HCT116 (cell line): Measurements from ENCODE around the gene CUL4A. TPM values are rescaled to one million over a fixed set of nuclear protein-coding genes. Genes with fewer than 3 reads are reported as not detected.

Experiments used
- ATAC-seq: fragments of 200-7000 bp; cut with Tn5 transposase; 2 replicates; pipeline ENCODE4 v1.9.1; 2020; ENCODE audit warnings: mild to moderate bottlenecking, moderate library complexity
- BruUV-seq: library from RNA; stranded (reverse); fragments of 400-500 nt; replicated peaks from 2 replicates; lab custom pipeline; 2021; lab: Mats Ljungman, UMichigan
- CTCF ChIA-PET: fragments of 300-600 bp; sonication (Branson Sonifier 250); formaldehyde crosslinking; loops from one replicate; lab custom pipeline; 2021; ENCODE audit warnings: antibody characterized with exemption; lab: Charles Lee
- POLR2A ChIA-PET: fragments of 300-600, 350-600 bp; sonication (Branson Sonifier 250); formaldehyde crosslinking; loops from one replicate; lab custom pipeline; 2021; ENCODE audit warnings: antibody characterized with exemption; lab: Charles Lee
- RAD21 ChIA-PET, 2 experiments: fragments of 300-600 bp; sonication (Branson Sonifier 250); formaldehyde crosslinking; loops; one replicate each; lab custom pipeline; 2023; ENCODE audit warnings: low total read pairs in 2 of 2; ENCODE audit not compliant: uncharacterized antibody in 2 of 2, unreplicated experiment in 2 of 2, low non-redundant PET in 1 of 2; lab: Charles Lee
- DNase-seq: peaks from one replicate; pipeline ENCODE4 v3.0.0-alpha.2; 2010; ENCODE audit warnings: low read depth, low spot score
- H2AFZ ChIP-seq: fragments of 200-600 bp; shearing (Covaris generic), sonication (generic); 2 replicates; pipeline ENCODE4 v1.6.1; 2017; ENCODE audit warnings: low read depth, mixed run types, mixed read lengths, antibody characterized with exemption, low read length; ENCODE audit not compliant: poor library complexity, severe bottlenecking
- H3K27ac ChIP-seq: 2 replicates; pipeline ENCODE4 v1.5.1; 2012; ENCODE audit warnings: low read depth, low read length
- H3K27me3 ChIP-seq: fragments of 200-600 bp; sonication (generic); 2 replicates; pipeline ENCODE4 v1.6.1; 2016; ENCODE audit warnings: mixed run types, low read length, mixed read lengths; ENCODE audit not compliant: insufficient read depth
- H3K36me3 ChIP-seq, 2 experiments: fragments of 200-500 bp in 1 of 2; fragments of 200-600 bp in 1 of 2; sonication (Bioruptor generic) in 1 of 2; sonication (generic) in 1 of 2; 2 replicates each; pipeline versions ENCODE4 v1.5.1 to v1.6.1; 2014 to 2016; ENCODE audit warnings: low read length in 2 of 2, inconsistent platforms in 1 of 2, mixed read lengths in 1 of 2, mixed run types in 1 of 2; ENCODE audit not compliant: insufficient read depth in 2 of 2, control insufficient read depth in 1 of 2
- H3K4me1 ChIP-seq, 2 experiments: fragments of 200-600 bp in 1 of 2; sonication (generic) in 1 of 2; 2 replicates each; pipeline versions ENCODE4 v1.5.1 to v1.6.1; 2012 to 2017; ENCODE audit warnings: low read length in 2 of 2, inconsistent platforms in 1 of 2, mild to moderate bottlenecking in 1 of 2, mixed read lengths in 1 of 2, mixed run types in 1 of 2, moderate library complexity in 1 of 2; ENCODE audit not compliant: insufficient read depth in 2 of 2, control insufficient read depth in 1 of 2
- H3K4me2 ChIP-seq: fragments of 200-600 bp; sonication (generic); 2 replicates; pipeline ENCODE4 v1.6.1; 2017; ENCODE audit warnings: mixed run types, low read length, mixed read lengths
- H3K4me3 ChIP-seq, 2 experiments: fragments of 200-600 bp in 1 of 2; sonication (generic) in 1 of 2; replicated peaks in 1 of 2; 2 replicates each; pipeline ENCODE4 v1.5.1; 2011 to 2016; ENCODE audit warnings: low read length in 2 of 2, control low read depth in 1 of 2, low read depth in 1 of 2, mild to moderate bottlenecking in 1 of 2, mixed read lengths in 1 of 2, mixed run types in 1 of 2
- H3K79me2 ChIP-seq: fragments of 200-600 bp; sonication (generic); 2 replicates; pipeline ENCODE4 v1.6.1; 2017; ENCODE audit warnings: mild to moderate bottlenecking, mixed run types, low read length, moderate library complexity, mixed read lengths; ENCODE audit not compliant: insufficient read depth
- H3K9ac ChIP-seq: fragments of 200-600 bp; sonication (generic); 2 replicates; pipeline ENCODE4 v1.6.1; 2016; ENCODE audit warnings: low read length, mixed read lengths
- H3K9me2 ChIP-seq: fragments of 200-600 bp; sonication (generic), shearing (Covaris generic); 2 replicates; pipeline ENCODE4 v1.6.1; 2017; ENCODE audit warnings: mixed run types, mild to moderate bottlenecking, moderate library complexity; ENCODE audit not compliant: insufficient read depth
- H3K9me3 ChIP-seq, 2 experiments: fragments of 200-500 bp in 1 of 2; fragments of 200-600 bp in 1 of 2; sonication (Bioruptor generic) in 1 of 2; sonication (generic) in 1 of 2; 2 replicates each; pipeline ENCODE4 v1.6.1; 2014 to 2017; ENCODE audit warnings: low read length in 2 of 2, mixed read lengths in 2 of 2, inconsistent platforms in 1 of 2, low read depth in 1 of 2, mild to moderate bottlenecking in 1 of 2, mixed run types in 1 of 2, moderate library complexity in 1 of 2; ENCODE audit not compliant: control insufficient read depth in 1 of 2, insufficient read depth in 1 of 2
- H4K20me1 ChIP-seq: fragments of 200-600 bp; sonication (generic), shearing (Covaris generic); 2 replicates; pipeline ENCODE4 v1.6.1; 2017; ENCODE audit warnings: mixed run types, mild to moderate bottlenecking, moderate library complexity; ENCODE audit not compliant: insufficient read depth
- ATF3 ChIP-seq: IDR thresholded peaks from 2 replicates; pipeline ENCODE4 v1.6.1; 2012
- CBX3 ChIP-seq: IDR thresholded peaks from 2 replicates; pipeline ENCODE4 v1.6.1; 2012; ENCODE audit warnings: low read depth
- CEBPB ChIP-seq: IDR thresholded peaks from 2 replicates; pipeline ENCODE4 v1.6.1; 2012; ENCODE audit warnings: low read depth
- EGR1 ChIP-seq: IDR thresholded peaks from 2 replicates; pipeline ENCODE4 v1.6.1; 2012; ENCODE audit warnings: low read depth
- ELF1 ChIP-seq: IDR thresholded peaks from 2 replicates; pipeline ENCODE4 v1.6.1; 2012; ENCODE audit warnings: low read depth, borderline replicate concordance
- EZH2 ChIP-seq: fragments of 200-600 bp; sonication (generic); IDR thresholded peaks from 2 replicates; pipeline ENCODE4 v1.6.1; 2017; ENCODE audit warnings: antibody characterized with exemption, mixed run types
- EZH2phosphoT487 ChIP-seq: fragments of 200-600 bp; IDR thresholded peaks from 2 replicates; pipeline ENCODE4 v1.6.1; 2018; ENCODE audit warnings: antibody characterized with exemption, borderline replicate concordance
- FOSL1 ChIP-seq: IDR thresholded peaks from 2 replicates; pipeline ENCODE4 v1.6.1; 2012; ENCODE audit warnings: low read depth
- JUND ChIP-seq: IDR thresholded peaks from 2 replicates; pipeline ENCODE4 v1.6.1; 2012
- POLR2A ChIP-seq: IDR thresholded peaks from 2 replicates; pipeline ENCODE4 v1.7.0; 2011; ENCODE audit warnings: borderline replicate concordance; ENCODE audit not compliant: insufficient read depth, insufficient read length; ENCODE audit errors: extremely low read depth
- POLR2AphosphoS5 ChIP-seq: IDR thresholded peaks from 2 replicates; pipeline ENCODE4 v1.6.1; 2011; ENCODE audit warnings: mild to moderate bottlenecking, low read depth, low read length, moderate library complexity
- RAD21 ChIP-seq: IDR thresholded peaks from 2 replicates; pipeline ENCODE4 v1.6.1; 2012; ENCODE audit warnings: low read depth, mild to moderate bottlenecking
- SP1 ChIP-seq: IDR thresholded peaks from 2 replicates; pipeline ENCODE4 v1.6.1; 2012; ENCODE audit warnings: low read depth
- SRF ChIP-seq: IDR thresholded peaks from 2 replicates; pipeline ENCODE4 v1.6.1; 2012; ENCODE audit warnings: low read depth
- TCF7L2 ChIP-seq: IDR thresholded peaks from 2 replicates; pipeline ENCODE4 v1.7.0; 2011; ENCODE audit warnings: borderline replicate concordance, inconsistent platforms; ENCODE audit not compliant: insufficient read depth, insufficient read length; ENCODE audit errors: extremely low read depth
- YY1 ChIP-seq: IDR thresholded peaks from 2 replicates; pipeline ENCODE4 v1.6.1; 2011; ENCODE audit warnings: low read length, low read depth, moderate library complexity, mild to moderate bottlenecking; ENCODE audit not compliant: insufficient replicate concordance; ENCODE audit errors: extremely low read depth
- ZFX ChIP-seq: fragments of 450-650 bp; IDR thresholded peaks from 2 replicates; pipeline ENCODE4 v1.6.1; 2017
- intact Hi-C: fragments of 100-400 bp; cut with micrococcal nuclease; formaldehyde crosslinking; loops from 2 replicates; pipeline ENCODE4 v1.10.0; 2022
- total RNA-seq: library from RNA; stranded (reverse); gene quantifications from one replicate; pipeline ENCODE4 v1.2.1, GENCODE V29; 2021; ENCODE audit not compliant: unreplicated experiment
- TF ChIP-seq, protein P1 (sequence below), 3 experiments: fragments of 200-600 bp in 1 of 3; sonication (generic) in 1 of 3; IDR thresholded peaks in 2 of 3; conservative IDR thresholded peaks in 1 of 3; 2 replicates each; pipeline ENCODE4 v1.5.1; 2012 to 2017; ENCODE audit warnings: low read depth in 2 of 3, low read length in 2 of 3, antibody characterized with exemption in 1 of 3, borderline replicate concordance in 1 of 3, control low read depth in 1 of 3, mild to moderate bottlenecking in 1 of 3, mixed read lengths in 1 of 3, mixed run types in 1 of 3, moderate library complexity in 1 of 3; ENCODE audit not compliant: insufficient read depth in 1 of 3
- TF ChIP-seq, protein P2 (sequence below): IDR thresholded peaks from 2 replicates; pipeline ENCODE4 v1.6.1; 2011; ENCODE audit warnings: mild to moderate bottlenecking, low read length, moderate library complexity; ENCODE audit not compliant: insufficient replicate concordance; ENCODE audit errors: extremely low read depth
- TF ChIP-seq, protein P3 (sequence below): IDR thresholded peaks from 2 replicates; pipeline ENCODE4 v1.6.1; 2012; ENCODE audit warnings: low read depth

CUL4A gene
- total RNA-seq, 1 experiment from 2014 or later: 76.5 TPM

GRCh38 chr13:113203507-113204377, 5.7 kb upstream of the CUL4A start:
- BruUV-seq: no TSS peak
- Histone ChIP-seq H3K4me2 (no peak overlapping the region), H3K36me3 (peaks cover 8 to 32% of the 10 kb centered on the region in 2 experiments), H3K9me3 (no peaks in the 10 kb centered on the region), H3K9me2 (no peaks in the 10 kb centered on the region), H3K9ac (no peak overlapping the region), H3K4me3 (no peak overlapping the region), H3K27me3 (no peaks in the 10 kb centered on the region), H3K4me1 (peaks cover 7 to 13% of the 10 kb centered on the region in 2 experiments; a peak in 3 of 4 replicates), H4K20me1 (peaks cover 9% of the 10 kb centered on the region; the same call in 1 of the 2 replicates), H3K27ac (no peak overlapping the region), H2AFZ (no peak overlapping the region), H3K79me2 (peaks cover 97% of the 10 kb centered on the region)
- no peak for TF ChIP-seq ZFX
- TF ChIP-seq SRF: no peak
- TF ChIP-seq, protein P1, sequence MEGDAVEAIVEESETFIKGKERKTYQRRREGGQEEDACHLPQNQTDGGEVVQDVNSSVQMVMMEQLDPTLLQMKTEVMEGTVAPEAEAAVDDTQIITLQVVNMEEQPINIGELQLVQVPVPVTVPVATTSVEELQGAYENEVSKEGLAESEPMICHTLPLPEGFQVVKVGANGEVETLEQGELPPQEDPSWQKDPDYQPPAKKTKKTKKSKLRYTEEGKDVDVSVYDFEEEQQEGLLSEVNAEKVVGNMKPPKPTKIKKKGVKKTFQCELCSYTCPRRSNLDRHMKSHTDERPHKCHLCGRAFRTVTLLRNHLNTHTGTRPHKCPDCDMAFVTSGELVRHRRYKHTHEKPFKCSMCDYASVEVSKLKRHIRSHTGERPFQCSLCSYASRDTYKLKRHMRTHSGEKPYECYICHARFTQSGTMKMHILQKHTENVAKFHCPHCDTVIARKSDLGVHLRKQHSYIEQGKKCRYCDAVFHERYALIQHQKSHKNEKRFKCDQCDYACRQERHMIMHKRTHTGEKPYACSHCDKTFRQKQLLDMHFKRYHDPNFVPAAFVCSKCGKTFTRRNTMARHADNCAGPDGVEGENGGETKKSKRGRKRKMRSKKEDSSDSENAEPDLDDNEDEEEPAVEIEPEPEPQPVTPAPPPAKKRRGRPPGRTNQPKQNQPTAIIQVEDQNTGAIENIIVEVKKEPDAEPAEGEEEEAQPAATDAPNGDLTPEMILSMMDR (IDR thresholded peaks at IDR 0.05 in 2 of 3, conservative IDR thresholded peaks at IDR 0.05 in 1 of 3; ENCODE audit: borderline replicate concordance in 1 of 3, insufficient read depth in 1 of 3, low read depth in 2 of 3, low read length in 2 of 3): no peak
- no peak for TF ChIP-seq POLR2AphosphoS5
- TF ChIP-seq, protein P2, sequence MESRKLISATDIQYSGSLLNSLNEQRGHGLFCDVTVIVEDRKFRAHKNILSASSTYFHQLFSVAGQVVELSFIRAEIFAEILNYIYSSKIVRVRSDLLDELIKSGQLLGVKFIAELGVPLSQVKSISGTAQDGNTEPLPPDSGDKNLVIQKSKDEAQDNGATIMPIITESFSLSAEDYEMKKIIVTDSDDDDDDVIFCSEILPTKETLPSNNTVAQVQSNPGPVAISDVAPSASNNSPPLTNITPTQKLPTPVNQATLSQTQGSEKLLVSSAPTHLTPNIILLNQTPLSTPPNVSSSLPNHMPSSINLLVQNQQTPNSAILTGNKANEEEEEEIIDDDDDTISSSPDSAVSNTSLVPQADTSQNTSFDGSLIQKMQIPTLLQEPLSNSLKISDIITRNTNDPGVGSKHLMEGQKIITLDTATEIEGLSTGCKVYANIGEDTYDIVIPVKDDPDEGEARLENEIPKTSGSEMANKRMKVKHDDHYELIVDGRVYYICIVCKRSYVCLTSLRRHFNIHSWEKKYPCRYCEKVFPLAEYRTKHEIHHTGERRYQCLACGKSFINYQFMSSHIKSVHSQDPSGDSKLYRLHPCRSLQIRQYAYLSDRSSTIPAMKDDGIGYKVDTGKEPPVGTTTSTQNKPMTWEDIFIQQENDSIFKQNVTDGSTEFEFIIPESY: no peak
- no peak for TF ChIP-seq ELF1
- TF ChIP-seq YY1: no peak
- no peak for TF ChIP-seq CEBPB
- TF ChIP-seq RAD21: no peak
- TF ChIP-seq SP1: no peak
- no peak for TF ChIP-seq CBX3
- TF ChIP-seq POLR2A: no peak
- TF ChIP-seq EZH2phosphoT487: no peak
- no peak for TF ChIP-seq JUND
- no peak for TF ChIP-seq EGR1
- TF ChIP-seq, protein P3, sequence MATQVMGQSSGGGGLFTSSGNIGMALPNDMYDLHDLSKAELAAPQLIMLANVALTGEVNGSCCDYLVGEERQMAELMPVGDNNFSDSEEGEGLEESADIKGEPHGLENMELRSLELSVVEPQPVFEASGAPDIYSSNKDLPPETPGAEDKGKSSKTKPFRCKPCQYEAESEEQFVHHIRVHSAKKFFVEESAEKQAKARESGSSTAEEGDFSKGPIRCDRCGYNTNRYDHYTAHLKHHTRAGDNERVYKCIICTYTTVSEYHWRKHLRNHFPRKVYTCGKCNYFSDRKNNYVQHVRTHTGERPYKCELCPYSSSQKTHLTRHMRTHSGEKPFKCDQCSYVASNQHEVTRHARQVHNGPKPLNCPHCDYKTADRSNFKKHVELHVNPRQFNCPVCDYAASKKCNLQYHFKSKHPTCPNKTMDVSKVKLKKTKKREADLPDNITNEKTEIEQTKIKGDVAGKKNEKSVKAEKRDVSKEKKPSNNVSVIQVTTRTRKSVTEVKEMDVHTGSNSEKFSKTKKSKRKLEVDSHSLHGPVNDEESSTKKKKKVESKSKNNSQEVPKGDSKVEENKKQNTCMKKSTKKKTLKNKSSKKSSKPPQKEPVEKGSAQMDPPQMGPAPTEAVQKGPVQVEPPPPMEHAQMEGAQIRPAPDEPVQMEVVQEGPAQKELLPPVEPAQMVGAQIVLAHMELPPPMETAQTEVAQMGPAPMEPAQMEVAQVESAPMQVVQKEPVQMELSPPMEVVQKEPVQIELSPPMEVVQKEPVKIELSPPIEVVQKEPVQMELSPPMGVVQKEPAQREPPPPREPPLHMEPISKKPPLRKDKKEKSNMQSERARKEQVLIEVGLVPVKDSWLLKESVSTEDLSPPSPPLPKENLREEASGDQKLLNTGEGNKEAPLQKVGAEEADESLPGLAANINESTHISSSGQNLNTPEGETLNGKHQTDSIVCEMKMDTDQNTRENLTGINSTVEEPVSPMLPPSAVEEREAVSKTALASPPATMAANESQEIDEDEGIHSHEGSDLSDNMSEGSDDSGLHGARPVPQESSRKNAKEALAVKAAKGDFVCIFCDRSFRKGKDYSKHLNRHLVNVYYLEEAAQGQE: no peak
- TF ChIP-seq ATF3: no peak
- TF ChIP-seq FOSL1: no peak
- no peak for TF ChIP-seq TCF7L2
- no peak for TF ChIP-seq EZH2
- ATAC-seq: no peak
- DNase-seq: no peak
- POLR2A ChIA-PET: no interaction called here
- RAD21 ChIA-PET: no interaction called here
- intact Hi-C loops: no loop called here
- CTCF ChIA-PET: no interaction called here
